ENCODE results near the gene DNAJB2.

The DNAJB2 gene

GRCh38 chr2:219334076-219334475 lies 54.9 kb downstream of the DNAJB2 start:
- Histone ChIP-seq H3K4me3 (replicated peaks; ENCODE audit: insufficient read depth, low read length) (no peak overlapping the region), H3K27ac (replicated peaks) (no peak overlapping the region), H3K27me3 (ENCODE audit: insufficient read depth, poor library complexity, severe bottlenecking) (peaks cover 17% of the 10 kb centered on the region)
- DNase-seq (ENCODE audit: low read depth in 1 of 2, low spot score in 1 of 2) = no peak
- no peak for TF ChIP-seq POLR2AphosphoS5 (IDR thresholded peaks at IDR 0.05; ENCODE audit: low read depth)
- TF ChIP-seq, protein P1, sequence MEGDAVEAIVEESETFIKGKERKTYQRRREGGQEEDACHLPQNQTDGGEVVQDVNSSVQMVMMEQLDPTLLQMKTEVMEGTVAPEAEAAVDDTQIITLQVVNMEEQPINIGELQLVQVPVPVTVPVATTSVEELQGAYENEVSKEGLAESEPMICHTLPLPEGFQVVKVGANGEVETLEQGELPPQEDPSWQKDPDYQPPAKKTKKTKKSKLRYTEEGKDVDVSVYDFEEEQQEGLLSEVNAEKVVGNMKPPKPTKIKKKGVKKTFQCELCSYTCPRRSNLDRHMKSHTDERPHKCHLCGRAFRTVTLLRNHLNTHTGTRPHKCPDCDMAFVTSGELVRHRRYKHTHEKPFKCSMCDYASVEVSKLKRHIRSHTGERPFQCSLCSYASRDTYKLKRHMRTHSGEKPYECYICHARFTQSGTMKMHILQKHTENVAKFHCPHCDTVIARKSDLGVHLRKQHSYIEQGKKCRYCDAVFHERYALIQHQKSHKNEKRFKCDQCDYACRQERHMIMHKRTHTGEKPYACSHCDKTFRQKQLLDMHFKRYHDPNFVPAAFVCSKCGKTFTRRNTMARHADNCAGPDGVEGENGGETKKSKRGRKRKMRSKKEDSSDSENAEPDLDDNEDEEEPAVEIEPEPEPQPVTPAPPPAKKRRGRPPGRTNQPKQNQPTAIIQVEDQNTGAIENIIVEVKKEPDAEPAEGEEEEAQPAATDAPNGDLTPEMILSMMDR (IDR thresholded peaks at IDR 0.05; ENCODE audit: insufficient read depth, low read length) = no peak
- TF ChIP-seq SPI1 (IDR thresholded peaks at IDR 0.05; ENCODE audit: borderline replicate concordance, low read depth) = peak; percentile 34; the same call in 1 of the 2 replicates
- TF ChIP-seq GABPA (IDR thresholded peaks at IDR 0.05; ENCODE audit: low read depth) = no peak
- TF ChIP-seq, protein P2, sequence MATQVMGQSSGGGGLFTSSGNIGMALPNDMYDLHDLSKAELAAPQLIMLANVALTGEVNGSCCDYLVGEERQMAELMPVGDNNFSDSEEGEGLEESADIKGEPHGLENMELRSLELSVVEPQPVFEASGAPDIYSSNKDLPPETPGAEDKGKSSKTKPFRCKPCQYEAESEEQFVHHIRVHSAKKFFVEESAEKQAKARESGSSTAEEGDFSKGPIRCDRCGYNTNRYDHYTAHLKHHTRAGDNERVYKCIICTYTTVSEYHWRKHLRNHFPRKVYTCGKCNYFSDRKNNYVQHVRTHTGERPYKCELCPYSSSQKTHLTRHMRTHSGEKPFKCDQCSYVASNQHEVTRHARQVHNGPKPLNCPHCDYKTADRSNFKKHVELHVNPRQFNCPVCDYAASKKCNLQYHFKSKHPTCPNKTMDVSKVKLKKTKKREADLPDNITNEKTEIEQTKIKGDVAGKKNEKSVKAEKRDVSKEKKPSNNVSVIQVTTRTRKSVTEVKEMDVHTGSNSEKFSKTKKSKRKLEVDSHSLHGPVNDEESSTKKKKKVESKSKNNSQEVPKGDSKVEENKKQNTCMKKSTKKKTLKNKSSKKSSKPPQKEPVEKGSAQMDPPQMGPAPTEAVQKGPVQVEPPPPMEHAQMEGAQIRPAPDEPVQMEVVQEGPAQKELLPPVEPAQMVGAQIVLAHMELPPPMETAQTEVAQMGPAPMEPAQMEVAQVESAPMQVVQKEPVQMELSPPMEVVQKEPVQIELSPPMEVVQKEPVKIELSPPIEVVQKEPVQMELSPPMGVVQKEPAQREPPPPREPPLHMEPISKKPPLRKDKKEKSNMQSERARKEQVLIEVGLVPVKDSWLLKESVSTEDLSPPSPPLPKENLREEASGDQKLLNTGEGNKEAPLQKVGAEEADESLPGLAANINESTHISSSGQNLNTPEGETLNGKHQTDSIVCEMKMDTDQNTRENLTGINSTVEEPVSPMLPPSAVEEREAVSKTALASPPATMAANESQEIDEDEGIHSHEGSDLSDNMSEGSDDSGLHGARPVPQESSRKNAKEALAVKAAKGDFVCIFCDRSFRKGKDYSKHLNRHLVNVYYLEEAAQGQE (IDR thresholded peaks at IDR 0.05; ENCODE audit: insufficient replicate concordance, low read depth) = no peak

- TF ChIP-seq POLR2AphosphoS5 (IDR thresholded peaks at IDR 0.05; ENCODE audit: low read depth) (no peak), SPI1 (IDR thresholded peaks at IDR 0.05; ENCODE audit: borderline replicate concordance, low read depth) (no peak), GABPA (IDR thresholded peaks at IDR 0.05; ENCODE audit: low read depth) (no peak)
- TF ChIP-seq, protein P2 (IDR thresholded peaks at IDR 0.05; ENCODE audit: insufficient replicate concordance, low read depth) = no peak
- TF ChIP-seq, protein P1 (IDR thresholded peaks at IDR 0.05; ENCODE audit: insufficient read depth, low read length) = no peak
- DNase-seq (ENCODE audit: low read depth in 1 of 2, low spot score in 1 of 2) = no peak
- Histone ChIP-seq H3K27ac (replicated peaks) (no peak overlapping the region), H3K27me3 (ENCODE audit: insufficient read depth, poor library complexity, severe bottlenecking) (peaks cover 17% of the 10 kb centered on the region), H3K4me3 (replicated peaks; ENCODE audit: insufficient read depth, low read length) (no peak overlapping the region)
These were observed 56.2 kb downstream of the DNAJB2 start for GRCh38 chr2:219335373-219335786.

Small RNA genes lying within 50 kb of the gene (microRNA-seq; reads per million reads assigned to microRNA genes)
- 0.90 reads per million for gene MIR153-1
